Naive thymus-derived CD4-positive, alpha-beta T cell (primary cell): ENCODE results near the gene NADSYN1. TPM values are rescaled to one million over a fixed set of nuclear protein-coding genes. Genes with fewer than 3 reads are reported as not detected.

Experiments
- ATAC-seq: fragments of 150-1000 bp; cut with Tn5 transposase; 2 replicates; pipeline ENCODE4 v1.10.0; 2021; ENCODE audit warnings: mild to moderate bottlenecking, moderate library complexity
- CTCF ChIA-PET: fragments of 350-600 bp; sonication (Branson Sonifier 250); formaldehyde crosslinking; loops from one replicate; lab custom pipeline; 2021; ENCODE audit warnings: antibody characterized with exemption; lab: Charles Lee
- POLR2A ChIA-PET: fragments of 350-600 bp; sonication (Branson Sonifier 250); formaldehyde crosslinking; loops from one replicate; lab custom pipeline; 2021; ENCODE audit warnings: antibody characterized with exemption, inconsistent platforms; lab: Charles Lee
- DNase-seq, 9 donors: peaks; one replicate each; pipeline versions ENCODE4 v3.0.0 to v3.0.0-alpha.2; 2020 to 2022; ENCODE audit warnings: mixed read lengths in 1 of 9
- H3K27ac ChIP-seq: one replicate; pipeline ENCODE4 v1.7.0; 2013; ENCODE audit warnings: mild to moderate bottlenecking, low read depth, low read length, moderate library complexity
- H3K27me3 ChIP-seq, 2 donors: one replicate each; pipeline ENCODE4 v1.7.0; 2013; ENCODE audit warnings: low read length in 2 of 2, mild to moderate bottlenecking in 2 of 2, moderate library complexity in 2 of 2; ENCODE audit not compliant: control insufficient read depth in 2 of 2, insufficient read depth in 2 of 2
- H3K36me3 ChIP-seq, 3 experiments: 1 replicate in 2 of 3; 2 replicates in 1 of 3; pipeline ENCODE4 v1.7.0; 2013; ENCODE audit warnings: low read length in 3 of 3, mild to moderate bottlenecking in 3 of 3, moderate library complexity in 1 of 3; ENCODE audit not compliant: insufficient read depth in 3 of 3, control insufficient read depth in 2 of 3
- H3K4me1 ChIP-seq, 2 donors: one replicate each; pipeline ENCODE4 v1.7.0; 2013; ENCODE audit warnings: low read length in 2 of 2, mild to moderate bottlenecking in 2 of 2, moderate library complexity in 1 of 2; ENCODE audit not compliant: control insufficient read depth in 2 of 2, insufficient read depth in 2 of 2
- H3K4me3 ChIP-seq: 2 replicates; pipeline ENCODE4 v1.7.0; 2013; ENCODE audit warnings: mild to moderate bottlenecking, low read length
- H3K9me3 ChIP-seq, 3 experiments: 1 replicate in 2 of 3; 2 replicates in 1 of 3; pipeline ENCODE4 v1.7.0; 2013; ENCODE audit warnings: low read length in 3 of 3; ENCODE audit not compliant: control insufficient read depth in 2 of 3
- H3K27ac Mint-ChIP-seq, 9 donors: one replicate each; pipeline ENCODE4 v1.8.0; 2020 to 2022; ENCODE audit warnings: mixed read lengths in 9 of 9, mild to moderate bottlenecking in 8 of 9, moderate library complexity in 5 of 9, inconsistent platforms in 2 of 9
- H3K27me3 Mint-ChIP-seq, 5 donors: one replicate each; pipeline ENCODE4 v1.8.0; 2021 to 2022; ENCODE audit warnings: mixed read lengths in 5 of 5, mild to moderate bottlenecking in 1 of 5
- H3K36me3 Mint-ChIP-seq, 5 donors: one replicate each; pipeline ENCODE4 v1.8.0; 2020 to 2022; ENCODE audit warnings: mixed read lengths in 5 of 5, mild to moderate bottlenecking in 3 of 5, inconsistent platforms in 1 of 5
- H3K4me1 Mint-ChIP-seq, 7 donors: one replicate each; pipeline ENCODE4 v1.8.0; 2020 to 2022; ENCODE audit warnings: mixed read lengths in 7 of 7, mild to moderate bottlenecking in 3 of 7, inconsistent platforms in 1 of 7
- H3K4me3 Mint-ChIP-seq, 10 donors: one replicate each; pipeline ENCODE4 v1.8.0; 2020 to 2022; ENCODE audit warnings: mild to moderate bottlenecking in 10 of 10, mixed read lengths in 10 of 10, moderate library complexity in 6 of 10, inconsistent platforms in 2 of 10
- H3K9me3 Mint-ChIP-seq, 11 donors: one replicate each; pipeline ENCODE4 v1.8.0; 2020 to 2022; ENCODE audit warnings: mixed read lengths in 11 of 11, mild to moderate bottlenecking in 4 of 11, inconsistent platforms in 1 of 11, moderate library complexity in 1 of 11
- intact Hi-C, 2 donors: fragments of 100-400 bp; cut with micrococcal nuclease; formaldehyde crosslinking; loops; one replicate each; pipeline ENCODE4 v1.15.1; 2023
- polyA plus RNA-seq, 2 donors: library from polyadenylated mRNA; unstranded; fragments of 300-500 nt; fragmentation: Illumina TruSeq; gene quantifications; one replicate each; pipeline ENCODE4 v1.2.3, GENCODE V29; 2021
- total RNA-seq, 6 experiments: library from RNA in 5 of 6; stranded (reverse) in 5 of 6; gene quantifications; 1 replicate in 5 of 6; 2 replicates in 1 of 6; pipeline ENCODE4 v1.2.3 and lab custom pipeline; 2021 to 2026

The NADSYN1 gene
- total and polyA plus RNA-seq, 7 experiments from 2014 or later, result 28.6 to 235 (median 121) TPM

GRCh38 chr11:71458146-71459070 lies 5.4 kb downstream of the NADSYN1 start:
- H3K4me1 Mint-ChIP-seq, result peaks cover 27 to 46% (median 38%) of the 10 kb centered on the region in 7 donors
- H3K9me3 Mint-ChIP-seq, result no peaks in the 10 kb centered on the region
- no peak overlapping the region for H3K4me3 ChIP-seq
- intact Hi-C loops, result loop anchor here in 1 of 2 donors (10.0 kb wide), 1 partner anchor 1784 kb away; the partner anchor contains the start of gene LTO1
- POLR2A ChIA-PET, result no interaction called here
- no peak overlapping the region for H3K4me3 Mint-ChIP-seq
- peaks cover 5 to 82% (median 29%) of the 10 kb centered on the region in 3 experiments for H3K36me3 ChIP-seq
- ATAC-seq (no peak), DNase-seq (no peak)
- H3K27ac Mint-ChIP-seq, result no peak overlapping the region
- H3K36me3 Mint-ChIP-seq, result peaks cover 14 to 67% (median 33%) of the 10 kb centered on the region in 5 donors
- no peaks in the 10 kb centered on the region for H3K27me3 Mint-ChIP-seq
- no peak overlapping the region for H3K27ac ChIP-seq
- no peaks in the 10 kb centered on the region for H3K9me3 ChIP-seq
- H3K27me3 ChIP-seq, result no peaks in the 10 kb centered on the region
- CTCF ChIA-PET, result no interaction called here
- peaks cover 12 to 15% of the 10 kb centered on the region in 2 donors for H3K4me1 ChIP-seq

GRCh38 chr11:71459076-71459766 lies 6.2 kb downstream of the NADSYN1 start:
- Mint-ChIP-seq H3K9me3 (no peaks in the 10 kb centered on the region), H3K36me3 (peaks cover 18 to 75% (median 33%) of the 10 kb centered on the region in 5 donors), H3K27ac (no peak overlapping the region), H3K4me1 (peaks cover 22 to 40% (median 31%) of the 10 kb centered on the region in 7 donors), H3K4me3 (no peak overlapping the region), H3K27me3 (no peaks in the 10 kb centered on the region)
- Histone ChIP-seq H3K27me3 (no peaks in the 10 kb centered on the region), H3K27ac (no peak overlapping the region), H3K36me3 (peaks cover 9 to 90% (median 29%) of the 10 kb centered on the region in 3 experiments), H3K9me3 (no peaks in the 10 kb centered on the region), H3K4me3 (no peak overlapping the region), H3K4me1 (peaks cover 5 to 7% of the 10 kb centered on the region in 2 donors)
- DNase-seq (no peak), ATAC-seq (no peak)
- CTCF ChIA-PET, result no interaction called here
- POLR2A ChIA-PET, result no interaction called here
- intact Hi-C loops, result loop anchor here in 1 of 2 donors (10.0 kb wide), 1 partner anchor 1784 kb away; the partner anchor contains the start of gene LTO1

- Mint-ChIP-seq H3K27ac (peak overlapping the region in 1 of 9 donors; percentile 23), H3K9me3 (no peaks in the 10 kb centered on the region), H3K36me3 (peaks cover 18 to 76% (median 35%) of the 10 kb centered on the region in 5 donors), H3K4me1 (peaks cover 16 to 35% (median 25%) of the 10 kb centered on the region in 7 donors), H3K27me3 (no peaks in the 10 kb centered on the region), H3K4me3 (no peak overlapping the region)
- H3K27me3 ChIP-seq, result no peaks in the 10 kb centered on the region
- ATAC-seq (no peak), DNase-seq (no peak)
- no peak overlapping the region for H3K27ac ChIP-seq
- H3K4me3 ChIP-seq, result no peak overlapping the region
- ChIA-PET CTCF (no interaction called here), POLR2A (no interaction called here)
- peaks cover 10 to 93% (median 29%) of the 10 kb centered on the region in 3 experiments for H3K36me3 ChIP-seq
- intact Hi-C loops, result loop anchor here in 1 of 2 donors (10.0 kb wide), 1 partner anchor 1785 kb away; the partner anchor contains the start of gene LTO1
- H3K4me1 ChIP-seq, result peaks cover 0 to 1% of the 10 kb centered on the region in 2 donors
- no peaks in the 10 kb centered on the region for H3K9me3 ChIP-seq
Observed at GRCh38 chr11:71459767-71460320, 6.8 kb downstream of the NADSYN1 start.

DNA sequence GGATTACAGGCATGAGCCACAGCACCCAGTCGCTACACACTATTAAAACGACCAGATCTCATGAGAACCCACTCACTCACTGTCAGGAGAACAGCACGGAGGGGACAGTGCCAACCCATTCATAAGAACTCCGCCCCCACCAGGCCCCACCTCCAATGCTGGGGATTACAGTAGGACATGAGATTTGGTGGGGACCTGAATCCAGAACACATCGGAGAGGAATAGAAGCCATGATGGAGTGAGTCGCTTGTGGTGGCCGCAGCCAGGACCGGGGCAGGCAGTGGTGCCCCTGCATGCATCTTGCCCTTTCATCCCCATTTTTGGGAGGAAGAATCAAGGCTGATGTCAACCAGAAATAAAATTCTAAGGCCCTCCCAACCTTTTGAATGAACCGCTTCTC lies 8.7 kb downstream of the NADSYN1 start:
- no peak for DNase-seq
- peaks cover 10 to 91% (median 27%) of the 10 kb centered on the region in 3 experiments for H3K36me3 ChIP-seq
- Mint-ChIP-seq H3K27me3 (no peaks in the 10 kb centered on the region), H3K27ac (no peak overlapping the region), H3K4me1 (peaks cover 7 to 20% (median 11%) of the 10 kb centered on the region in 7 donors), H3K4me3 (no peak overlapping the region), H3K36me3 (peaks cover 14 to 75% (median 32%) of the 10 kb centered on the region in 5 donors), H3K9me3 (no peaks in the 10 kb centered on the region)
- intact Hi-C loops, result no loop called here
- CTCF ChIA-PET, result no interaction called here
- no peaks in the 10 kb centered on the region for H3K27me3 ChIP-seq
- H3K4me1 ChIP-seq, result no peaks in the 10 kb centered on the region
- POLR2A ChIA-PET, result no interaction called here
- ATAC-seq, result no peak
- H3K27ac ChIP-seq, result no peak overlapping the region
- no peaks in the 10 kb centered on the region for H3K9me3 ChIP-seq
- H3K4me3 ChIP-seq, result no peak overlapping the region

DNA sequence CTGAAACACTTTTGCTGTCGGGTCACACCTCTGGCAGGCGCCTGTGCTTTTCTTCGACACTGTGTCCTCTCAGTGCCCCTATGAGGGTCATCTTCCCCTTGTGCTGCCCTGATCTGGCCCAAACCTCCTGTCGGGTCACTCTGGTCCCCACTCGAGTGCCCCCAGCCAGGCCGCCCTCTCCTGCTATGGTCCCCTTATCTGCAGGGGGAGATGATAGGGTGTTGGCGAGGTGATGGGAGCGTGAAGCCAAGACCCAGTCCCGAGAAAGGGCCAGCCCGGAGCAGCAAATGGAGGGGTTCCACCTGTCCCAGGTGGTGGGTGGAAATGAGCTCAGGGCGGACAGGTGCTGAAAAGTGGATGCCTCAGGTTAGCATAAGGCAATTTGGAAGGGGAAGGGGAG lies 9.7 kb downstream of the NADSYN1 start:
- no peaks in the 10 kb centered on the region for H3K9me3 Mint-ChIP-seq
- no peaks in the 10 kb centered on the region for H3K9me3 ChIP-seq
- H3K4me3 Mint-ChIP-seq, result no peak overlapping the region
- DNase-seq (no peak), ATAC-seq (no peak)
- ChIA-PET POLR2A (interaction anchor here (0.9 kb wide), 1 partner anchor 16 kb away, joined by 3 read pairs; no protein-coding TSS in a partner anchor), CTCF (no interaction called here)
- no peaks in the 10 kb centered on the region for H3K27me3 ChIP-seq
- H3K4me1 Mint-ChIP-seq, result peaks cover 4 to 18% (median 8%) of the 10 kb centered on the region in 7 donors
- peaks cover 11 to 78% (median 35%) of the 10 kb centered on the region in 5 donors for H3K36me3 Mint-ChIP-seq
- H3K27me3 Mint-ChIP-seq, result no peaks in the 10 kb centered on the region
- no peak overlapping the region for H3K27ac ChIP-seq
- H3K4me1 ChIP-seq, result no peaks in the 10 kb centered on the region
- intact Hi-C loops, result no loop called here
- H3K27ac Mint-ChIP-seq, result no peak overlapping the region
- H3K4me3 ChIP-seq, result no peak overlapping the region
- H3K36me3 ChIP-seq, result peaks cover 10 to 90% (median 19%) of the 10 kb centered on the region in 3 experiments
